Measurements from ENCODE around the gene OR5F1.

OR5F1 gene

DNA sequence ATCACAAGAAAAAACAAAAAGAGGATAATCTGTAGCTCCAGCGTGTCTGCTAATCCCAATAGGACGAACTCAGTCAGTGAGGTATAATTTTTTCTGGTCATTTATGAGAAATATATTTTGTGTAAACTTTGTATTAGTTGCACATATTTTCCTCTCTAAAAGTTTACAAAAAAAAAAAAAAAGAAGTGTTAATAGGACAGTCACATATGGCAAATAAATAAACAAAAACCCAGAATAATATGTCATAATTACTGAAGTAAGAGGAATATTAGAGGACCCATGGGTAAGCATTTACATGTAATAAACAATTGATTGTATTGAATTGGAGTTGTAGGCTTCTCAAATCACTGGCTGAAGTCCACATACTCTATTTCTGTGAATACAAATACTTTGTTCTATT lies at the start of gene OR5F1:
Gene OR5F1 (minus strand): TSS at position 101 of the 400 bp plus-strand sequence. CDS start 0 bp downstream, at position 101.
- Histone ChIP-seq H3K27ac (no peak within 1 kb of the TSS), H3K4me3 (no peak within 1 kb of the TSS)
- no peak for DNase-seq (ENCODE audit: low spot score)
- TF ChIP-seq, protein P1, sequence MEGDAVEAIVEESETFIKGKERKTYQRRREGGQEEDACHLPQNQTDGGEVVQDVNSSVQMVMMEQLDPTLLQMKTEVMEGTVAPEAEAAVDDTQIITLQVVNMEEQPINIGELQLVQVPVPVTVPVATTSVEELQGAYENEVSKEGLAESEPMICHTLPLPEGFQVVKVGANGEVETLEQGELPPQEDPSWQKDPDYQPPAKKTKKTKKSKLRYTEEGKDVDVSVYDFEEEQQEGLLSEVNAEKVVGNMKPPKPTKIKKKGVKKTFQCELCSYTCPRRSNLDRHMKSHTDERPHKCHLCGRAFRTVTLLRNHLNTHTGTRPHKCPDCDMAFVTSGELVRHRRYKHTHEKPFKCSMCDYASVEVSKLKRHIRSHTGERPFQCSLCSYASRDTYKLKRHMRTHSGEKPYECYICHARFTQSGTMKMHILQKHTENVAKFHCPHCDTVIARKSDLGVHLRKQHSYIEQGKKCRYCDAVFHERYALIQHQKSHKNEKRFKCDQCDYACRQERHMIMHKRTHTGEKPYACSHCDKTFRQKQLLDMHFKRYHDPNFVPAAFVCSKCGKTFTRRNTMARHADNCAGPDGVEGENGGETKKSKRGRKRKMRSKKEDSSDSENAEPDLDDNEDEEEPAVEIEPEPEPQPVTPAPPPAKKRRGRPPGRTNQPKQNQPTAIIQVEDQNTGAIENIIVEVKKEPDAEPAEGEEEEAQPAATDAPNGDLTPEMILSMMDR (IDR thresholded peaks at IDR 0.05), result no peak

DNA sequence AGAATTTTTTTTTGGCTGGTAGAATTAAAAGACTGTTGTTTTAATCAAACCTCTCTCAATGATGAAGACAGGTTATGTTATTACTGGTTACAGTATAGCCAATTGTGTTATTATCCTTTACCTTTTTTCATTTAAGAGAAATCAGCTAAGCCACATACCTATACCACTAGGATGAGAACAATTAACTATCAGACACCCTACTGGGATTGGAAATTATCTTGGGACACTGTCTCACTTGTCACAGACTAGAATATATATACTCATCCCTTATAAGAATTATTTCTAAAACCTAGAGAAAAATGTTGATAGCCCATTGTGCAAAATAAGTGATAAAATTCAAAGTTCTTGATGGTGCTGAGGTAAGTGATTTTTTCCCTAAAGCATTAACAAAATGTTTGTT lies 32.9 kb upstream of the OR5F1 start, which contains the start of gene OR5AS1:
Gene OR5AS1 (plus strand): TSS at position 301 of the 400 bp plus-strand sequence. CDS start 2,765 bp downstream, outside the sequence.
- no peak for DNase-seq (ENCODE audit: low spot score)
- H3K4me3 ChIP-seq, result no peak within 1 kb of the TSS
- TF ChIP-seq, protein P1 (IDR thresholded peaks at IDR 0.05), result no peak
- no peak within 1 kb of the TSS for H3K27ac ChIP-seq

DNA sequence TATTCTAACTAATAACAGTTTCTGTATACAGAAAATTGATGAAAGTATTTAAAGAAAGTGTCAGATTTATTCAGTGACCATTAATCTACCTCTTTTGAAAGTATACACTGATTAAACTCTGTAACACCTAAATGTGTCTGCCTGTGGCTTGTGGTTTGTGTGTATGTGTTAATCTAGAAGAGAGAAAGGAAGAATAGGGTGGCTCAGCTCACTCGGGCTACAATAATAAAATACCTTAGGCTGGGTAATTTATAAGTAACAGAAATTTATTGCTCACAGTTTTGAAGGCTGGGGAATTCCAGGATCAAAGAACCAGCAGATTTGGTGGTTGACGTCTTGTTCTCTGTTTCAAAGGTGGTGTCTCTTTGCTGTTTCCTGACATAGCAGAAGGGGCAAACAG lies 19.4 kb upstream of the OR5F1 start:
- no peak overlapping the region for H3K4me3 ChIP-seq
- no peak for DNase-seq (ENCODE audit: low spot score)
- TF ChIP-seq, protein P1 (IDR thresholded peaks at IDR 0.05), result no peak
- H3K27ac ChIP-seq, result no peak overlapping the region

DNA sequence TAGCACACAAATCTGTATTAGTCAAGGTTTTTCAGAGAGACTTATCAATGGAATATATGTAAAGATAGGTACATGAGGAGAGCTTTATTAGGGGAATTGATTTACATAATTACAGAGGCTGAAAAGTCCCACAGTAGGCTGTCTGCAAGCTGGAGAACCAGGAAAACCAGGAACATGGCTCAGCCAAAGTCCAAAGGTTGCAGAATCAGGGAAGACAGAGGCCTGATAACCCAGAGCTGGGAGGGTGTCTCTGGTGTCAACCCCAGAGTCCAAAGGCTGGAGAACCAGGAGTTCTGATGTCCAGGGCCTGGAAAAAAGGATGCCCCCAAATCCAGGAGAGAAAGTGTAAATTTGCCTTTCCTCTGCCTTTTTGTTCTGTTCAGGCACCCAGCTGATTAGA lies 16.3 kb upstream of the OR5F1 start:
- Histone ChIP-seq H3K27ac (no peak overlapping the region), H3K4me3 (no peak overlapping the region)
- TF ChIP-seq, protein P1 (IDR thresholded peaks at IDR 0.05), result no peak
- DNase-seq (ENCODE audit: low spot score), result no peak

DNA sequence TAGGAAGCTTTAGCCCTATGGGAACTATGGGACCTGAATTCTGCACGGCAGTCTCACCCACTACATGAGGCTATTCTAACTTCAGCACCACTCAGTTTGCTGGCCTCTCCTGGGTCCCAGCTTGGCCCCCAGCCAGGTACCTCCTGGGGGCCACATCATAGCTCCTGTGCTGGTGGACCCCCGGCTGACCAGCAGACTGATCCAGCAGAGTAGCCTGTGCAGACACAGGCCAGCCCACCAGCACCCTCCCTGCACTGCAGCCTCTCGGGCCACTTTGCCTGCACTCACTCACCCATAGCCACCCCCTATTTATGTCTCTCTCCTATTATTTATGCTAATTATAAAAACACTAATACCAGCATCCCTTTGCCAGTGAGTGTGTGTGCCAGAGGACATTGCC lies 23.5 kb downstream of the OR5F1 start:
- no peak for DNase-seq (ENCODE audit: low spot score)
- TF ChIP-seq, protein P1 (IDR thresholded peaks at IDR 0.05), result no peak
- no peak overlapping the region for H3K4me3 ChIP-seq
- H3K27ac ChIP-seq, result no peak overlapping the region

DNA sequence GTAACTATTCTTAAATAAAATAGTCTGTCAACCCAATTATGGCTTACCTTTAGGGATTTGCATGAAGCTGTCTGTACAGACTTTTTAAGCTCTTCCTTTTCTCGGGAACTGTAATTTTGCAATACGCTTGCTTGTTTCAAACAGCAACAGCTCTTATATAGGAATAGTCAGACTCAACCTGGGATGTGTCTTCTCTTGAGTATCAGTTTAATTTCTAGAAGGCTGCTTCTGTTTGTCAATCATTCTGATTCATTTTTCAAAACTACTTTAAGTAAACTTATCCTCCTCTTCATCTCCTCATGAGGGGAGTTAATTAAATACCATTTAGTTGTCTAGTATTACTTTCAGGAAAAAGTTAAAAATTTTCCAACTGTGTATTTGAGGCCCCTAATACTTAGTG lies 24.6 kb downstream of the OR5F1 start, which contains the start of gene OR10AG1:
Gene OR10AG1 (minus strand): TSS at position 101 of the 400 bp plus-strand sequence. CDS start 38 bp downstream, at position 63.
- TF ChIP-seq, protein P1 (IDR thresholded peaks at IDR 0.05), result no peak
- no peak for DNase-seq (ENCODE audit: low spot score)
- H3K27ac ChIP-seq, result no peak within 1 kb of the TSS
- H3K4me3 ChIP-seq, result no peak within 1 kb of the TSS

DNA sequence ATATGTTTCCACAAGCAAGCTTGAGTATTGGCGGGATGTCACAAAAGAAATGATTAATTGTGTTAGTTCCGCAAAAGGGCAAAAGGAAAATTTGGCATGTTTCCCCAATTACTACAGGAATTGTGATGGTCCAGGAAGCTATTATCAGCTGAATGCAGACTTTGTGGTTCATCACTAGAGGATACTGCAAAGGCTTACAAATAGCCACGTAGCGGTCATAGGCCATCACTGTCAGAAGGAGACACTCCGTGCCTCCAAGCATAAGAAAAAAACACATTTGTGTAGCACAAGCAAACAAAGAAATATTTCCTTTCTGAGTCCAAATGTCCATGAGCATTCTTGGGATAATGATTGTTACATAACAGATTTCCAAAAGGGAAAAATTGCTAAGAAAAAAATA lies 26.5 kb downstream of the OR5F1 start:
- TF ChIP-seq, protein P1 (IDR thresholded peaks at IDR 0.05), result no peak
- Histone ChIP-seq H3K4me3 (no peak overlapping the region), H3K27ac (no peak overlapping the region)
- no peak for DNase-seq (ENCODE audit: low spot score)

Measured in coronary artery (tissue), 2 donors.